ENCODE results near the gene FAM9A.
A peak's percentile ranks its signal among the peaks of the same experiment; 100 is the strongest.
"Not testable (repeated sequence)": the region's sequence is repeated elsewhere in the genome, so short reads cannot be mapped to it uniquely, and the experiment has no call there.

The FAM9A gene

DNA sequence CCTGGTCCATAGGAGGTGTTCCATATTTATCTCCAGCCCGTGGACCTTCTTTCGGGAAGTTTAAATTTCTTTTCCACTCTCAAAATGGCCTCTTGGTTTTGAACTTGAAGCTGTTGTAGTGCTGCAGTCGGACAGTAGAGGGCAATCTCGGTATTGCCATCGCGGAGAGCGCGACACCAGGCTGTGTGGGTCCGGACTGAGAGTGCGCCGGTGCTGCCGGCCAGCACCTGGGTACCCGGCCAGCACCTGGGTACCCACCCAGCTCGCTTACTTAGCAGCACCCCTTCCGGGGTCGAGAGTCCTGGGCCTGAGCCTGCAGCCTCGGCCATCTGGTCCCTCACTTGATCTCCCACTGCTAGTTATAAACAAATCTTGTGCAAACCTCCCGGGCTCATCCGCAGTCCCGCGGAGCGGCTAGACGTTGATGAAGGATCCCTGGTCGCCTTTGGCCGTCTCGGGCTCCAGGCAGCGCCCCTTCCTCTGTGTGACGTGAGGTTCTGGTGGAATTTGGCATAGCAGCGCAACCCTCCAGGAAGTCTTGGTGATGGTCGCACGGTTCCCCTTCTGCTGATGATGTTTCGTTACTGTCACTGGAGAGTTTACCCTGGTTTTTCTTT lies 18.0 kb downstream of the FAM9A start:
- Mint-ChIP-seq H3K4me1 (no peaks in the 10 kb centered on the region), H3K27me3 (no peaks in the 10 kb centered on the region), H3K36me3 (no peaks in the 10 kb centered on the region), H3K4me3 (no peak overlapping the region), H3K27ac (no peak overlapping the region), H3K9me3 (no peaks in the 10 kb centered on the region)
- peak in 1 of 2 donors; percentile 32 for DNase-seq (ENCODE audit: low spot score in 2 of 2)
- no peak for ATAC-seq (ENCODE audit: low read depth)

GRCh38 chrX:8782595-8782994 lies 18.6 kb downstream of the FAM9A start:
- Mint-ChIP-seq H3K27me3 (no peaks in the 10 kb centered on the region), H3K4me3 (no peak overlapping the region), H3K9me3 (no peaks in the 10 kb centered on the region), H3K36me3 (no peaks in the 10 kb centered on the region), H3K4me1 (no peaks in the 10 kb centered on the region), H3K27ac (no peak overlapping the region)
- DNase-seq (ENCODE audit: low spot score in 2 of 2) (no peak), ATAC-seq (ENCODE audit: low read depth) (no peak)

- not testable (repeated sequence) for H3K4me1 Mint-ChIP-seq; H3K36me3 Mint-ChIP-seq; DNase-seq (ENCODE audit: low spot score in 2 of 2); H3K4me3 Mint-ChIP-seq; H3K27ac Mint-ChIP-seq; ATAC-seq (ENCODE audit: low read depth); H3K9me3 Mint-ChIP-seq; H3K27me3 Mint-ChIP-seq
These were observed 19.3 kb downstream of the FAM9A start for GRCh38 chrX:8781921-8782320.

- H3K9me3 Mint-ChIP-seq: no peaks in the 10 kb centered on the region
- no peaks in the 10 kb centered on the region for H3K4me1 Mint-ChIP-seq
- no peak overlapping the region for H3K27ac Mint-ChIP-seq
- DNase-seq (ENCODE audit: low spot score in 2 of 2) (no peak), ATAC-seq (ENCODE audit: low read depth) (no peak)
- H3K36me3 Mint-ChIP-seq: no peaks in the 10 kb centered on the region
- H3K27me3 Mint-ChIP-seq: no peaks in the 10 kb centered on the region
- no peak overlapping the region for H3K4me3 Mint-ChIP-seq
These were observed 28.1 kb downstream of the FAM9A start for GRCh38 chrX:8773117-8773516.

- no peaks in the 10 kb centered on the region for H3K9me3 Mint-ChIP-seq
These were observed 41.2 kb downstream of the FAM9A start for GRCh38 chrX:8760021-8760420.

GRCh38 chrX:8758706-8759105 lies 42.5 kb downstream of the FAM9A start:
- H3K36me3 Mint-ChIP-seq; H3K9me3 Mint-ChIP-seq; H3K4me1 Mint-ChIP-seq; DNase-seq (ENCODE audit: low spot score in 2 of 2); ATAC-seq (ENCODE audit: low read depth); H3K27me3 Mint-ChIP-seq; H3K27ac Mint-ChIP-seq; H3K4me3 Mint-ChIP-seq: not testable (repeated sequence)

More at GRCh38 chrX:8760021-8760420, 41.2 kb downstream of the FAM9A start:
- DNase-seq (ENCODE audit: low spot score in 2 of 2): no peak
- Mint-ChIP-seq H3K4me3 (no peak overlapping the region), H3K27me3 (peaks cover 8% of the 10 kb centered on the region), H3K36me3 (no peaks in the 10 kb centered on the region), H3K4me1 (no peaks in the 10 kb centered on the region), H3K27ac (no peak overlapping the region)
- ATAC-seq (ENCODE audit: low read depth): no peak

DNA sequence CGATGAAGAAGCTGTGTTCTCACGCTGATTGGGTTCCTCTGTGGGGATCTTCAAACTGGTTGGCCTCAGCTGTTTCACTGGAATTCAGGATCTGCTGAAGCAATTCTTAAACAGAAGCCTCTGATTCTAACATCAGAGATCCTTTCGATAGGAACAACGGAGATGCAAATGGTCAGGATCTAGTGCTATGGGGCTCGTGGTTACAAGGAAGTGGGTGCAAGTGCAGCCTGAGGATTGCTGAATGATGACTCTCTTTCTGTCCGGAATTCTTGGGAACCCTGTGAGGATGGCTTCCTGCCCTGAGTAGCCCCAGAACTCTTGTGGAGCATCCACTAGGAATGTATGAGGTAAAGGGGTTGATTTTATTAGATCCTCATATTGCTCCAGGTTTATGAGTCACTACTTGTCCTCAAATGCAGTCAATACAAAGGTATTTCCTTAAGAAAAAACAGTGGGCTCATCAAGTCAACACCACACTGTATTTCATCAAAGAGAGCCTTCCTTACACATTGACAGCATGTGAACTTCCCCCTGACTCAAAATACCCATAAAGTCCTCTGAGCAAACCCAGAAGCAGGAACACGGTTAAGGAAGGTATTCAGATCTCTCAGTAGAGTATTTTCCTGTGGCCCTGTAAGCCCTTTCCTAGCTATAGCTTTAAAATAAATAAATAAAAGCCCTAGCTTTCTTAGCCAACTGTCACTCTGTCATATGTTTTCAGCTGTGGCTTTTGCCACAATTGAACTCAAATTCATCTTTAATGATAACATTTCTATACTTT lies 43.4 kb downstream of the FAM9A start:
- not testable (repeated sequence) for H3K27me3 Mint-ChIP-seq; H3K9me3 Mint-ChIP-seq; H3K36me3 Mint-ChIP-seq; ATAC-seq (ENCODE audit: low read depth); H3K4me3 Mint-ChIP-seq; H3K27ac Mint-ChIP-seq; DNase-seq (ENCODE audit: low spot score in 2 of 2); H3K4me1 Mint-ChIP-seq

DNA sequence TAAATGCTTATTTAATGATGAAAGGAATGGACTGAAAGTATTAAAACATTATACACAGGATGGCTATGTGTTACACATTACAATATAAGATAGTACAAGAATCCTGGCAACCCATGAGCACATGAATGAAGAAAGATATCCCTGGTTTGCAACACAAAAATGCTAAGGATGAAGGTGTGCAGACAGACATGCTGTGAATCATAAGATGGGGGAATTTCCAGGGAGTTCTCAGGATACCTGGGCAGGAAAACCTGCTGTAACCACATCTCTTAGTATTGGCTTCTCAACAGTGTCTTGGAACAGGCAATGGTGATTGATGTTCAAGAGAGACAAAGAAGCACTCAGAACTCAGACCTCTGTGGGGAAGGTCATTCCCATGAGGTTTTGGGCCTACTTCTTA lies 45.4 kb downstream of the FAM9A start:
- ATAC-seq (ENCODE audit: low read depth) (no peak), DNase-seq (ENCODE audit: low spot score in 2 of 2) (no peak)
- no peaks in the 10 kb centered on the region for H3K9me3 Mint-ChIP-seq
- no peak overlapping the region for H3K27ac Mint-ChIP-seq
- no peaks in the 10 kb centered on the region for H3K36me3 Mint-ChIP-seq
- H3K4me1 Mint-ChIP-seq: no peaks in the 10 kb centered on the region
- no peak overlapping the region for H3K4me3 Mint-ChIP-seq
- H3K27me3 Mint-ChIP-seq: no peaks in the 10 kb centered on the region

GRCh38 chrX:8755116-8755515 lies 46.1 kb downstream of the FAM9A start:
- DNase-seq (ENCODE audit: low spot score in 2 of 2) (no peak), ATAC-seq (ENCODE audit: low read depth) (no peak)
- no peaks in the 10 kb centered on the region for H3K4me1 Mint-ChIP-seq
- no peak overlapping the region for H3K27ac Mint-ChIP-seq
- no peaks in the 10 kb centered on the region for H3K36me3 Mint-ChIP-seq
- no peaks in the 10 kb centered on the region for H3K9me3 Mint-ChIP-seq
- H3K4me3 Mint-ChIP-seq: no peak overlapping the region
- no peaks in the 10 kb centered on the region for H3K27me3 Mint-ChIP-seq

DNA sequence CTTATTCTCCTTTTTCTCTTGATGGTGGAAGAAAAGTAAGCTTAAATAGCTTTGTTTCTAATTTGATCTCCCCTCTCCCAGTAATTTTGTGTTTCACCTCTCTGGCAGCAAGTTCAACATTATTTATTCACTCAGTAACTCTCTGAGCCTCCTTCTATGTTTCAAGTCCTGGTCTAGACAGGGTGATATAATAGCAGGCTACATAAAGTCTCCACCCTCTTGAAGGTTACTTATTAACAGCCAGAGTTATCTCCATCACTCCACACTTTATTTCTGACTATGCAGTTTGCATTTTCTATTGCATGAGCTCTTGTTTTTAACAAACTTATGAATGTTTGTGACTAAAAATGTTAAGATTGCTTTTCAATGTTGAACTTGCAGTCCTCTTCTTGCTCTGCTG lies 51.5 kb downstream of the FAM9A start:
- Mint-ChIP-seq H3K27ac (no peak overlapping the region), H3K9me3 (no peaks in the 10 kb centered on the region), H3K27me3 (peaks cover 3% of the 10 kb centered on the region), H3K4me1 (peaks cover 3% of the 10 kb centered on the region), H3K4me3 (no peak overlapping the region), H3K36me3 (no peaks in the 10 kb centered on the region)
- DNase-seq (ENCODE audit: low spot score in 2 of 2) (no peak), ATAC-seq (ENCODE audit: low read depth) (no peak)

GRCh38 chrX:8748855-8749254 lies 52.3 kb downstream of the FAM9A start:
- Mint-ChIP-seq H3K4me3 (no peak overlapping the region), H3K36me3 (no peaks in the 10 kb centered on the region), H3K27ac (no peak overlapping the region), H3K27me3 (peaks cover 3% of the 10 kb centered on the region), H3K4me1 (peaks cover 3% of the 10 kb centered on the region), H3K9me3 (no peaks in the 10 kb centered on the region)
- ATAC-seq (ENCODE audit: low read depth) (no peak), DNase-seq (ENCODE audit: low spot score in 2 of 2) (no peak)

- no peaks in the 10 kb centered on the region for H3K9me3 Mint-ChIP-seq
- H3K27ac Mint-ChIP-seq: no peak overlapping the region
- H3K4me1 Mint-ChIP-seq: no peaks in the 10 kb centered on the region
- H3K36me3 Mint-ChIP-seq: no peaks in the 10 kb centered on the region
- H3K27me3 Mint-ChIP-seq: no peaks in the 10 kb centered on the region
- DNase-seq (ENCODE audit: low spot score in 2 of 2) (peak; percentile 44 to 70), ATAC-seq (ENCODE audit: low read depth) (peak; percentile 38)
- no peak overlapping the region for H3K4me3 Mint-ChIP-seq
These were observed 58.0 kb downstream of the FAM9A start for GRCh38 chrX:8743126-8743732.

GRCh38 chrX:8741981-8742380 lies 59.2 kb downstream of the FAM9A start:
- no peaks in the 10 kb centered on the region for H3K27me3 Mint-ChIP-seq
- H3K27ac Mint-ChIP-seq: no peak overlapping the region
- H3K4me1 Mint-ChIP-seq: no peaks in the 10 kb centered on the region
- H3K9me3 Mint-ChIP-seq: no peaks in the 10 kb centered on the region
- no peak overlapping the region for H3K4me3 Mint-ChIP-seq
- ATAC-seq (ENCODE audit: low read depth) (no peak), DNase-seq (ENCODE audit: low spot score in 2 of 2) (no peak)
- no peaks in the 10 kb centered on the region for H3K36me3 Mint-ChIP-seq
